Memory B cell (primary cell): ENCODE measurements around the gene EIF4A2.

Experiments
- ATAC-seq: fragments of 150-1000 bp; cut with Tn5 transposase; 2 replicates; pipeline ENCODE4 v1.10.0; 2021; ENCODE audit warnings: low read depth, mild to moderate bottlenecking, moderate library complexity
- DNase-seq, 2 donors: peaks; one replicate each; pipeline ENCODE4 v3.0.0; 2022; ENCODE audit warnings: low spot score in 2 of 2
- H3K27ac Mint-ChIP-seq: one replicate; pipeline ENCODE4 v1.8.0; 2022; ENCODE audit warnings: mild to moderate bottlenecking, moderate library complexity, mixed read lengths
- H3K27me3 Mint-ChIP-seq: one replicate; pipeline ENCODE4 v1.8.0; 2022; ENCODE audit warnings: mixed read lengths
- H3K36me3 Mint-ChIP-seq: one replicate; pipeline ENCODE4 v1.8.0; 2022; ENCODE audit warnings: mild to moderate bottlenecking, mixed read lengths
- H3K4me1 Mint-ChIP-seq: one replicate; pipeline ENCODE4 v1.8.0; 2022; ENCODE audit warnings: mixed read lengths
- H3K4me3 Mint-ChIP-seq: one replicate; pipeline ENCODE4 v1.8.0; 2022; ENCODE audit warnings: mild to moderate bottlenecking, moderate library complexity, mixed read lengths
- H3K9me3 Mint-ChIP-seq: one replicate; pipeline ENCODE4 v1.8.0; 2022; ENCODE audit warnings: mixed read lengths

EIF4A2 gene

DNA sequence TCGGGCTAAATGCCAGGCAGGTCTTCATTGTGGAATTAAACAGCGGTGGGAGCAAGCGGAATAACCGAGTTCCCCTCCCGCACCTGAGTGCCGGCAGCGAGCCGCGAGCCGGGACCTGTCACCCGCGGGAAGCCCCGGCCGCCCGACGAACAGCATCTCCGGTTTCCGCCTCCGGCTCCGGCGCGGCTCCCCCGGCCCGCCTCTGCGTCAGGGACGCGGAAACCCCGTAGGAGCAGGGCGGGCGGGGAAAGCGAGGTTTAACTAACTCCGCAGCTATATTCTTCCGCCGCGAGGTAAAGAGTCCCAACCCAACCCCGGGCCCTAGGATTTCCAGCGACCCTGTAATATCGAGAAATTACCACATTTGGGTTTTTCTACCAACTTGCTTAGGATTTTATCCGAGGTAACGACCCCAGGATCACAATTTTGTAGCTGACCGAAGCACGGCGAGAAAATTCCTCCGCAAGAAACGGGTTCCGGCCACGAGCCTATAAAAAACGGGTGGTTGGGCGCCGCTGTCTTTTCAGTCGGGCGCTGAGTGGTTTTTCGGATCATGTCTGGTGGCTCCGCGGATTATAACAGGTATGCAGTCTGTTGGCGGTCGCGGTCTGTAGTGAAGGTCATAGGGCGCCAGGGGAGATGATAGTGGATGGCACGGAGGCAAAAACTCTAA is at the start of gene EIF4A2:
EIF4A2 (plus strand) TSS at position 520 of the 673 bp plus-strand sequence; CDS start at position 554, 34 bp downstream.
- Mint-ChIP-seq H3K27ac (peak within 1 kb of the TSS; percentile 97), H3K9me3 (no peaks in the 10 kb centered on the region), H3K4me3 (peak within 1 kb of the TSS; percentile 91), H3K36me3 (peaks cover 34% of the 10 kb centered on the region), H3K4me1 (peaks cover 36% of the 10 kb centered on the region), H3K27me3 (no peaks in the 10 kb centered on the region)
- DNase-seq: peak; percentile 92 to 93
- peak; percentile 75 for ATAC-seq

DNA sequence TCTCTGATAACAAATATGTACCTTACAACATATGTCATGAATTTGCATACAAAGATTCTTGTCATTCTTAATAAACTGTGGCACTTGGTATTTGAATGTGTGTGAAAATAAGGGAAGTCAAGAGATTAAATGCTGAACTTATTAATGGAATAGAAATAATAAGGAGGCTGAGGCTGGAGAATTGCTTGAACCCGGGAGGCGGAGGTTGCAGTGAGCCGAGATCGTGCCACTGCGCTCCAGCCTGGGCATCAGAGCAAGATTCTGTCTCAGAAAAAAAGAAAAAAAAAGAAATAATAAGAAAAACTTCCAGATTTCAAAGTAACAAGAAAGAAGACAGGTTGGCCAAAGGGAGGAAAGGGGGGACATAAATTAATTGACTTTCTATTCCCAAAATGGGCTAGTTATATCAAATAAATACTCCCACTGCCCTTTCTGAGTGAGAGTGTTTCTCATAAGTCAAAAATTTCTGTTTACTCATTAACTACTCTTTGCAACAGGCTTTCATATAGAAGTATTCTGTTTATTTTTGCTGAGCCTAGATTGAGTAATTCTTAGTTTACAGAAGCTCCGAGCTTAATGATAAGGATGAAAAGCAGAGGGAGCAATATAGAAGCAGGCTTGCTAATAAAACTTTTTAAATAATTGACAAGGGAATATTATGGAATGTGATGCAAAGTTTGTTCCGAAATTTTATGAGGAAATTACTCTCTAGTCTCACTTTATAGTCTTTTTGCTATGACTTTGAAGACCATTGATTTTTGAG is 40.6 kb upstream of the EIF4A2 start:
- Mint-ChIP-seq H3K9me3 (no peaks in the 10 kb centered on the region), H3K36me3 (peaks cover 5% of the 10 kb centered on the region), H3K27ac (no peak overlapping the region), H3K4me1 (no peaks in the 10 kb centered on the region), H3K4me3 (no peak overlapping the region), H3K27me3 (peaks cover 1% of the 10 kb centered on the region)
- ATAC-seq: no peak
- no peak for DNase-seq

DNA sequence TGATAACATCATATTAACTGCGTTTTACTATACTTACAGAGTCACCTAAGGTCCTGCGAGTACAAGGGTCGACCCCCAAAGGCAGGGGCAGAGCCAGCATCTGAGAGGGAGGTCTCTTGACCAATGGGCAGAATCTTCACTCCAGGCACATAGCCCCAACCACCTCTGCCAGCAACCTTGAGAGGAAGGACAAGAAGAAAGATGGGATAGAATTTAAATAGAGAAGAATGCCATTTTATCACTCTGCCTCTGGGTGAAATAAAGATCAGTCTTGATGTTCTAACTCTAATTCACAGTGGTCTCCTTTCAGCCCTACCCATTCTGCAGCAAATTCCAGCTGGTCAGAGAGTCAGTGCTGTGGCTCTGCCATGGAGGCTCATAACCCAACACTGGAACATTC is 39.7 kb upstream of the EIF4A2 start:
- no peaks in the 10 kb centered on the region for H3K9me3 Mint-ChIP-seq
- DNase-seq: no peak
- H3K27me3 Mint-ChIP-seq: peaks cover 1% of the 10 kb centered on the region
- no peak overlapping the region for H3K4me3 Mint-ChIP-seq
- peaks cover 5% of the 10 kb centered on the region for H3K36me3 Mint-ChIP-seq
- no peak overlapping the region for H3K27ac Mint-ChIP-seq
- ATAC-seq: no peak
- H3K4me1 Mint-ChIP-seq: no peaks in the 10 kb centered on the region

DNA sequence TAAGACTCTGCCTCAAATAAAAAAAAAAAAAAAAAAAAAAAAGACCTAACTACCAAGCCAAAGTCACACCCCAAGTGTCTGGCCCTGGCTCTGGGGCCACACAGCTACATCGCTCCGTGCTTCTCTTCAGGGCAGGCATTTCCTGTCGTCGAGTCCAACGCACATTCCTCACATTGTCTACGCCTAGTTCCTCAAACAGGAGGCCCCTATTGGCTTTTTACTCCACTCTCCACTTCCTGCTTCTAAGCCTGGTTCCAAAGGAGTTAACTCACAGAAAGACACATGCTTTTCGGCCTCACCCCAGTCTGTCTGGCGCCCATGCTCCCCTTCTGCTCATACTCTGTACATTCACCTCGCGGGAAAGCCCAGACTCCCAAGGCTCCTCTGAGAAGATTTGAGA is 37.4 kb upstream of the EIF4A2 start:
- Mint-ChIP-seq H3K9me3 (no peaks in the 10 kb centered on the region), H3K4me3 (no peak overlapping the region), H3K27me3 (no peaks in the 10 kb centered on the region), H3K4me1 (no peaks in the 10 kb centered on the region), H3K27ac (no peak overlapping the region), H3K36me3 (peaks cover 5% of the 10 kb centered on the region)
- DNase-seq (no peak), ATAC-seq (peak; percentile 24)

DNA sequence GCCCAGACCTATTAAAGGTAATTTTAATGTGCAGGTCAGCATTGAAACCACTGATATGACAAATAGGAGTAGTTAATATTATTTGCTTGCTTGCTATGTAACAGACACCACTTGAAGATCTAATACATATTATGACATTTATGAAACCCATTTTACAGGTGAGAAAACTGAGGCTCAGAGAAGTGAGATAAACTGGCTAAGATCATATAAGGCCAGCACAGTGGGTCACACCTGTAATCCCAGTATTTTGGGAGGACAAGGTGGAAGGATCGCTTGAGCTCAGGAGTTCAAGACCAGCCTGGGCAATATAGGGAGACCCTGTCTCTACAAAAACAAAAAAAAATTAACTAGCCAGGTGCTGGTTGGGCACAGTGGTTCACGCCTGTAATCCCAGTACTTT is 33.1 kb upstream of the EIF4A2 start:
- DNase-seq (no peak), ATAC-seq (no peak)
- H3K36me3 Mint-ChIP-seq: no peaks in the 10 kb centered on the region
- H3K9me3 Mint-ChIP-seq: no peaks in the 10 kb centered on the region
- peaks cover 6% of the 10 kb centered on the region for H3K4me1 Mint-ChIP-seq
- no peak overlapping the region for H3K27ac Mint-ChIP-seq
- H3K27me3 Mint-ChIP-seq: no peaks in the 10 kb centered on the region
- H3K4me3 Mint-ChIP-seq: no peak overlapping the region

DNA sequence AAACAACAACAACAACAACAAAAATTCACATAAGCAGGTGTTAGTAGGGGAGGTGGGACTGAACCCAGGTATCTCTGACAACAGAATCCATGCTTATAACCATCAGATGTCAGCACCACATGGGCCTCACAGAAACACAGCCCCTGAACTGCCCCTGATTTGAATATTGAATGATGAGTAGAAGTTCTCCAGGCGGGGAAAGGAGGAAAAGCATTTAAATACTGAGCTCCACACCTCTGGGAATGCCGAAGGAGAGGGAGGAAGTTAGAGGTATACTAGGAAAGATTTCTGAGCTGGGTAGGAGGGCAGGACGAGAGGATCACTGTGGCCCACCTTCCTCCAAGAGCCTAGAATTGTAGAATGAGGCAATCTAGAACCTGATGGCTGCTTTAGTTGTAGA is 31.9 kb upstream of the EIF4A2 start:
- H3K36me3 Mint-ChIP-seq: no peaks in the 10 kb centered on the region
- H3K4me3 Mint-ChIP-seq: no peak overlapping the region
- peaks cover 6% of the 10 kb centered on the region for H3K4me1 Mint-ChIP-seq
- DNase-seq (no peak), ATAC-seq (no peak)
- no peaks in the 10 kb centered on the region for H3K9me3 Mint-ChIP-seq
- no peak overlapping the region for H3K27ac Mint-ChIP-seq
- H3K27me3 Mint-ChIP-seq: no peaks in the 10 kb centered on the region

DNA sequence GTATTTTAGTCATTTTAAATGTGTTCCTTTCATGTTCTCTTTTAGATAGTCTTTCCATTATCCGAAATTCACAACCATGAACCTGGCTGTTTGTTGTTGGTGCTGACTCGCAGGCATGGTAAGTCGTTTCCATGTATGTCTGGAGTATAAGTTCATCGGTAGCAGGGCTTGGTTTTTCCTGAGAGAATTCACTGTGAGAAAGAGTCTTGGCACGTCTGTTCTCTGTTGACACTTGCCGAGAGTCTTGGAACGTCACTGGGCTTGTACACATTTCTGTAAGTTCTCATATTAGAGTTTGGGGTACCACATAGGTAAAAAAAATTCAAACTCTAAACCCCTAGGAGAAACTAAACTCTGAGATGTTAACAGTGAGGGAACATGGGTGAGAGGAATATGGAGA is 29.4 kb upstream of the EIF4A2 start:
- no peak overlapping the region for H3K27ac Mint-ChIP-seq
- H3K4me3 Mint-ChIP-seq: no peak overlapping the region
- no peaks in the 10 kb centered on the region for H3K27me3 Mint-ChIP-seq
- H3K9me3 Mint-ChIP-seq: no peaks in the 10 kb centered on the region
- DNase-seq (no peak), ATAC-seq (no peak)
- H3K4me1 Mint-ChIP-seq: peaks cover 6% of the 10 kb centered on the region
- no peaks in the 10 kb centered on the region for H3K36me3 Mint-ChIP-seq

DNA sequence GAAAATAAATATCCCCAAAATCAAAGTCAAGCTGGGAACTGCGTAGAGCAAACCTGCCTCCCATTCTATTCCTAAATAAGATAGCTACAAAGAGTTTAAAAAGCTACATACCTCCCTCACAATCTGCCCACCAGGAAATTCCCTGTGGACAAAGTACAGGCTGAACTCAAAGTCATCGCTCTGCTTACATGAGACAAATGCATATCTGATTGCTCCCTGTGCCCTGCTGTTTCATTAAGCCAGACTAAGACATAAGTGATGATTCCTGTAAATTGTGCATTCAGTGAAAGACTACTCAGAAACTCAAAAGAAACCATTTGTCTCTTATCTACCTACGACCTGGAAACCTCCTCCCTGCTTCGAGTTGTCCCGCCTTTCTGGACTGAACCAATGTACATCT is 28.5 kb upstream of the EIF4A2 start:
- Mint-ChIP-seq H3K9me3 (no peaks in the 10 kb centered on the region), H3K27ac (no peak overlapping the region), H3K4me3 (no peak overlapping the region), H3K27me3 (no peaks in the 10 kb centered on the region), H3K4me1 (peaks cover 6% of the 10 kb centered on the region), H3K36me3 (no peaks in the 10 kb centered on the region)
- ATAC-seq (no peak), DNase-seq (no peak)

DNA sequence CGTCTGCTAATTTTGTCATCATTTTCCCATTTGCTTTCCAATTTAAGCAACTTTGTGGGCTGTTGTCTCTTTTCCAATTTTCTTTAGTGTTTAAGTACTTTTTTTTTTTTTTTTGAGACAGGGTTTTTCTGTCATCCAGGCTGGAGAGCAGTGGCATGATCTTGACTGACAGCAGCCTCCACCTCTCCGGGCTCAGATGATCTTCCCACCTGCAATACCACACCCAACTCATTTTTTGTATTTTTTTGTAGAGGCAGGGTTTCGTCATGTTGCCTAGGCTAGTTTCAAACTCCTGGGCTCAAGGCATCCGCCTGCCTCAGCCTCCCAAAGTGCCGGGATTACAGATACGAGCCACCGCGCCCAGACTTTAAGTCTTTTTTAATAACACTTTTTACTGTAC is 26.2 kb upstream of the EIF4A2 start:
- DNase-seq (no peak), ATAC-seq (no peak)
- no peaks in the 10 kb centered on the region for H3K27me3 Mint-ChIP-seq
- no peak overlapping the region for H3K4me3 Mint-ChIP-seq
- H3K36me3 Mint-ChIP-seq: peaks cover 2% of the 10 kb centered on the region
- peaks cover 6% of the 10 kb centered on the region for H3K4me1 Mint-ChIP-seq
- no peak overlapping the region for H3K27ac Mint-ChIP-seq
- no peaks in the 10 kb centered on the region for H3K9me3 Mint-ChIP-seq

DNA sequence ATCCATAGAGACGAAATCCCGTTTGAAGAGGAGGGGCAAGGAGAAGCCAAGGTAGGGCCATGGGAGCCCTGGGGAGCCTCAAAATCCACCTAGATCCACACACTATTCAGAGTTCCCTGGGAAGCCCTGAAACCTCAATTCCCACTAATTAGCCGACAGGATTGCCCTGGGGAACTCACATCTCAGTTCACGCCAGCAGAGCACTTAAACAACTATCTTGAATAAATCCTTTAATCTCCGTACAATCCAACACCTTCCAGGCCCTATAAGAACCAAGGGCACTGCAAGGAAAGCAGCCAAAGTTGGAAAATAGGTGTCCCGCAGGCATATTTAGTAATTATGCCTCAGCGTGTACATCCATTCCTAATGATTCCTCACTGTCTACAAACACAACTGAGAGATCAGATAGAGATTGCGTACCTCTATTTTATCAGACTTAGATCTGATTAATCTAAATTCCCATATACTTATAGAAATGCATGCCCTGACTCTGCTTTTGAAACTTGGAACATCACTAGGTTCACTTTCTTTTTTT is 25.6 kb upstream of the EIF4A2 start:
- Mint-ChIP-seq H3K4me1 (peaks cover 6% of the 10 kb centered on the region), H3K9me3 (no peaks in the 10 kb centered on the region), H3K27me3 (no peaks in the 10 kb centered on the region), H3K36me3 (peaks cover 2% of the 10 kb centered on the region), H3K4me3 (no peak overlapping the region), H3K27ac (no peak overlapping the region)
- DNase-seq (no peak), ATAC-seq (no peak)

DNA sequence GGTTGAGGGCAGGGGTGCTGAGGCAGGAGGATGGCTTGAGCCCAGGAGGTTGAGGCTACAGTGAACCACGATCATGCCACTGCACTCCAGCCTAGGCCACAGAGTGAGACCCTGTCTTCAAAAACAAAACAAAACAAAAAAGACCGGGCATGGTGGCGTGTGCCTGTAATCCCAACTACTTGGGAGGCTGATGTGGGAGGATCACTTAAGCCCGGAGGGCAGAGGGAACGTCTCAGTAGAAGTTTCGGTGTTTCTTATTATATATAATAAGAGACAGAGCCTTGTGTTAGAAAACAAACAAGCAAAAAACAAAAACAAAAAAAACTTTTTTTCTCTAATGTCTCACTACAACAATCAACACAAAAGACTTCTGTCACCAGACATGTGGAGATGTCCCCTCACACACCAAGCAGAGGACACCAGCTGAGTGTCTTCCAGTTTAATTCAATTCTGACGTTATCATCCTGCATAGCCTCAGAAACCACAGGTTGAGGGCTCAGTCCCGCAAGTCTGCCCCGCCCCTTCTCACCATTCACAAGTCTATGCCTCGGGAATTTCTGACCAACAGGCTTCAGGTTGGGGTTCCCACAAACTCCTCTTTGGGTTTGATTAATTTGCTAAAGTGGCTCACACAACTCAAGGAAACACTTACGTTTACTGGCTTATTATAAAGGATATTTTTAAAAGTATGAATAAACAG is 24.0 kb upstream of the EIF4A2 start:
- DNase-seq (no peak), ATAC-seq (no peak)
- Mint-ChIP-seq H3K27ac (no peak overlapping the region), H3K27me3 (no peaks in the 10 kb centered on the region), H3K4me3 (no peak overlapping the region), H3K4me1 (no peaks in the 10 kb centered on the region), H3K36me3 (peaks cover 2% of the 10 kb centered on the region), H3K9me3 (no peaks in the 10 kb centered on the region)

DNA sequence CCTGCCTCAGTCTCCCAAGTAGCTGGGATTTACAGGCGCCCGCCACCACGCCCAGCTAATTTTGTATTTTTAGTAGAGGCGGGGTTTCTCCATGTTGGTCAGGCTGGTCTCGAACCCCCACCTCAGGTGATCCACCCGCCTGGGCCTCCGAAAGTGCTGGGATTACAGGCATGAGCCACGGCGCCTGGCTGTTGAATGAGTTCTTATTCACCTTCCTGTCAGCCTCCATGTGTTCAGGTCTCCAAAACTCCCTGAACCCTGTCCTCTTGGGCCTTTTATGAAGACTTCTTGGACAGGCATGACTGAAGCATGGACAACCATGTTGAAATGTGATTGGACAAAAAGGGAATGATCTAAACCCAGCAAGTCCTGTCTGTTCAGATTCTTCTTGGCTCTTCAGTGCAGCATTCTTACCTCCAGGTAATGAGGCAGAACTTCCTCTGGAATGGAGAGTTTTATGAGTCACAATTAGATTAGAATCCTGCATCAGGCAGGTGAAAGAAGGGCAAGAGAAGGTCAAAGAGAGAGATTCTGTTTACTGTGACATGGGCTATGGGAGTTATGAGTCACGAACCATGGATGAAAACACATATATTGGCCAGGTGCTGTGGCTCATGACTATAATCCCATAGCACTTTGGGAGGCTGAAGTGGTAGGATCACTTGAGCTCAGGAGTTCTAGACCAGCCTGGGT is 23.1 kb upstream of the EIF4A2 start:
- peaks cover 1% of the 10 kb centered on the region for H3K9me3 Mint-ChIP-seq
- peaks cover 4% of the 10 kb centered on the region for H3K36me3 Mint-ChIP-seq
- no peak for ATAC-seq
- H3K4me1 Mint-ChIP-seq: no peaks in the 10 kb centered on the region
- H3K4me3 Mint-ChIP-seq: no peak overlapping the region
- no peak overlapping the region for H3K27ac Mint-ChIP-seq
- DNase-seq: no peak
- no peaks in the 10 kb centered on the region for H3K27me3 Mint-ChIP-seq

DNA sequence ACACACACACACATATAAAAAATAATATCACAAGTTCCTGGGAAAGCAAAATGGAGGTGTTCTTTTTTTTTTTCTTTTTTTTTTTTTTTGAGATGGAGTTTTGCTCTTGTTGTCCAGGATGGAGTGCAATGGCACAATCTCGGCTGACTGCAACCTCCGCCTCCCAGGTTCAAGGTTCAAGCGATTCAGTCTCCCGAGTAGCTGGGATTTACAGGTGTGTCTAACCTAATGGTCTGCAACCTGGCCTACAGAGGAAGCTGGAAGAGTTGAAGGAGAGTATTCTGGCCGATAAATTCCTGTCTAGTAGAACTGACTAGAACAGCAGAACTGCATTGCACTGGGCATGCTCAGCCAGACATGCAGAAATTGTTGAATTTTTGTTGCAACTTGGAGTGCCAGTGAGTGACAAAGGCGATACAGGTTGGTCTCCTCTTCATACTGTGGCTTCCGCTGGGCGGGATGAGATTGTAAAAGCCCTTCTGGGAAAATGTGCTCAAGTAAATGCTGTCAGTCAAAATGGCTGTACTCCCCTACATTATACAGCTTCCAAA is 22.4 kb upstream of the EIF4A2 start:
- no peak overlapping the region for H3K4me3 Mint-ChIP-seq

More for the DNA sequence above, 22.4 kb upstream of the EIF4A2 start:
- H3K27ac Mint-ChIP-seq: no peak overlapping the region
- no peak for DNase-seq
- ATAC-seq: no peak
- H3K9me3 Mint-ChIP-seq: peaks cover 1% of the 10 kb centered on the region
- H3K36me3 Mint-ChIP-seq: peaks cover 4% of the 10 kb centered on the region
- no peaks in the 10 kb centered on the region for H3K4me1 Mint-ChIP-seq
- H3K27me3 Mint-ChIP-seq: no peaks in the 10 kb centered on the region
